Tibial artery (tissue), 4 donors: ENCODE results near the gene TSEN54.

Experiments used
- DNase-seq, 2 donors: peaks; one replicate each; pipeline ENCODE4 v3.0.0-alpha.2; 2019
- H3K27ac ChIP-seq, 2 donors: fragments of 200-600 bp; sonication (generic) in 1 of 2; 1 replicate in 1 of 2; 2 replicates in 1 of 2; pipeline ENCODE4 v1.5.1; 2018 to 2019; ENCODE audit warnings: mild to moderate bottlenecking in 1 of 2
- H3K27me3 ChIP-seq, 2 donors: fragments of 200-600 bp; sonication (generic) in 1 of 2; one replicate each; pipeline versions ENCODE4 v1.5.1 to v1.6.0; 2016 to 2019
- H3K36me3 ChIP-seq, 3 donors: fragments of 200-600 bp; sonication (generic) in 2 of 3; one replicate each; pipeline ENCODE4 v1.5.1; 2016 to 2019; ENCODE audit warnings: mild to moderate bottlenecking in 2 of 3
- H3K4me1 ChIP-seq, 4 donors: fragments of 200-600 bp; sonication (generic) in 2 of 4; 1 replicate in 3 of 4; 2 replicates in 1 of 4; pipeline ENCODE4 v1.5.1; 2016 to 2019
- H3K4me3 ChIP-seq, 2 donors: fragments of 200-600 bp; sonication (generic) in 1 of 2; 1 replicate in 1 of 2; 2 replicates in 1 of 2; pipeline ENCODE4 v1.5.1; 2018 to 2019; ENCODE audit warnings: mild to moderate bottlenecking in 2 of 2
- H3K9me3 ChIP-seq, 3 donors: fragments of 200-600 bp; sonication (generic) in 1 of 3; one replicate each; pipeline ENCODE4 v1.5.1; 2016 to 2019
- intact Hi-C: fragments of 100-400 bp; cut with DNase I; formaldehyde crosslinking; loops from one replicate; pipeline ENCODE4 v1.15.0; 2023; ENCODE audit warnings: low total_unique reads
- TF ChIP-seq, protein P1 (sequence below), 2 experiments: fragments of 200-600 bp in 1 of 2; fragments of 450-650 bp in 1 of 2; IDR thresholded peaks; one replicate each; pipeline ENCODE4 v1.5.1; 2017 to 2019; ENCODE audit warnings: antibody characterized with exemption in 2 of 2, mild to moderate bottlenecking in 1 of 2, moderate library complexity in 1 of 2

TSEN54 gene

GRCh38 chr17:75525806-75526554 lies 9.7 kb downstream of the TSEN54 start:
- H3K27ac ChIP-seq = peak overlapping the region in 1 of 2 donors; percentile 15
- peaks cover 0 to 21% (median 19%) of the 10 kb centered on the region in 4 donors for H3K4me1 ChIP-seq
- TF ChIP-seq, protein P1, sequence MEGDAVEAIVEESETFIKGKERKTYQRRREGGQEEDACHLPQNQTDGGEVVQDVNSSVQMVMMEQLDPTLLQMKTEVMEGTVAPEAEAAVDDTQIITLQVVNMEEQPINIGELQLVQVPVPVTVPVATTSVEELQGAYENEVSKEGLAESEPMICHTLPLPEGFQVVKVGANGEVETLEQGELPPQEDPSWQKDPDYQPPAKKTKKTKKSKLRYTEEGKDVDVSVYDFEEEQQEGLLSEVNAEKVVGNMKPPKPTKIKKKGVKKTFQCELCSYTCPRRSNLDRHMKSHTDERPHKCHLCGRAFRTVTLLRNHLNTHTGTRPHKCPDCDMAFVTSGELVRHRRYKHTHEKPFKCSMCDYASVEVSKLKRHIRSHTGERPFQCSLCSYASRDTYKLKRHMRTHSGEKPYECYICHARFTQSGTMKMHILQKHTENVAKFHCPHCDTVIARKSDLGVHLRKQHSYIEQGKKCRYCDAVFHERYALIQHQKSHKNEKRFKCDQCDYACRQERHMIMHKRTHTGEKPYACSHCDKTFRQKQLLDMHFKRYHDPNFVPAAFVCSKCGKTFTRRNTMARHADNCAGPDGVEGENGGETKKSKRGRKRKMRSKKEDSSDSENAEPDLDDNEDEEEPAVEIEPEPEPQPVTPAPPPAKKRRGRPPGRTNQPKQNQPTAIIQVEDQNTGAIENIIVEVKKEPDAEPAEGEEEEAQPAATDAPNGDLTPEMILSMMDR (IDR thresholded peaks at IDR 0.05) = no peak
- no peaks in the 10 kb centered on the region for H3K27me3 ChIP-seq
- intact Hi-C loops = no loop called here
- DNase-seq = no peak
- H3K36me3 ChIP-seq = peaks cover 0 to 20% (median 12%) of the 10 kb centered on the region in 3 donors
- no peaks in the 10 kb centered on the region for H3K9me3 ChIP-seq
- H3K4me3 ChIP-seq = peak overlapping the region; percentile 59 to 79

- peak overlapping the region; percentile 59 to 79 for H3K4me3 ChIP-seq
- no peaks in the 10 kb centered on the region for H3K27me3 ChIP-seq
- peak overlapping the region in 1 of 2 donors; percentile 15 for H3K27ac ChIP-seq
- DNase-seq = no peak
- H3K4me1 ChIP-seq = peaks cover 0 to 21% (median 19%) of the 10 kb centered on the region in 4 donors
- H3K9me3 ChIP-seq = no peaks in the 10 kb centered on the region
- TF ChIP-seq, protein P1 (IDR thresholded peaks at IDR 0.05) = no peak
- H3K36me3 ChIP-seq = peaks cover 0 to 12% (median 7%) of the 10 kb centered on the region in 3 donors
- intact Hi-C loops = no loop called here
Observed at GRCh38 chr17:75526555-75527270, 10.4 kb downstream of the TSEN54 start.

GRCh38 chr17:75530837-75531720 lies 14.8 kb downstream of the TSEN54 start:
- intact Hi-C loops = no loop called here
- Histone ChIP-seq H3K27me3 (no peaks in the 10 kb centered on the region), H3K4me1 (peaks cover 0 to 8% (median 7%) of the 10 kb centered on the region in 4 donors), H3K9me3 (no peaks in the 10 kb centered on the region), H3K27ac (no peak overlapping the region), H3K36me3 (peaks cover 0 to 17% (median 0%) of the 10 kb centered on the region in 3 donors), H3K4me3 (no peak overlapping the region)
- TF ChIP-seq, protein P1 (IDR thresholded peaks at IDR 0.05) = no peak
- DNase-seq = no peak

- H3K4me1 ChIP-seq = peaks cover 0 to 1% (median under 1%) of the 10 kb centered on the region in 4 donors
- no peak for DNase-seq
- intact Hi-C loops = no loop called here
Observed at GRCh38 chr17:75531721-75532072, 15.4 kb downstream of the TSEN54 start.

GRCh38 chr17:75535119-75535537 lies 18.8 kb downstream of the TSEN54 start:
- H3K27me3 ChIP-seq = no peaks in the 10 kb centered on the region
- peaks cover 0 to 17% (median 0%) of the 10 kb centered on the region in 3 donors for H3K36me3 ChIP-seq
- intact Hi-C loops = no loop called here
- no peak for DNase-seq
- no peak overlapping the region for H3K4me3 ChIP-seq
- no peaks in the 10 kb centered on the region for H3K9me3 ChIP-seq
- no peaks in the 10 kb centered on the region for H3K4me1 ChIP-seq
- H3K27ac ChIP-seq = no peak overlapping the region
- TF ChIP-seq, protein P1 (IDR thresholded peaks at IDR 0.05) = no peak

More at GRCh38 chr17:75531721-75532072, 15.4 kb downstream of the TSEN54 start:
- no peak overlapping the region for H3K4me3 ChIP-seq
- no peaks in the 10 kb centered on the region for H3K9me3 ChIP-seq
- H3K27ac ChIP-seq = no peak overlapping the region
- no peaks in the 10 kb centered on the region for H3K27me3 ChIP-seq
- H3K36me3 ChIP-seq = peaks cover 0 to 17% (median 0%) of the 10 kb centered on the region in 3 donors
- TF ChIP-seq, protein P1 (IDR thresholded peaks at IDR 0.05) = no peak
